HL-60/S4 (cell line): ENCODE measurements around the gene PCDHGB2.
"Not testable (repeated sequence)": the region's sequence is repeated elsewhere in the genome, so short reads cannot be mapped to it uniquely, and the experiment has no call there.

Source experiments
- in situ Hi-C: fragments of 300-500 bp; cut with MboI; formaldehyde crosslinking; loops from 2 replicates; pipeline ENCODE4 v1.14.3; 2022; ENCODE audit warnings: low sequenced_read_pairs

Gene PCDHGB2

DNA sequence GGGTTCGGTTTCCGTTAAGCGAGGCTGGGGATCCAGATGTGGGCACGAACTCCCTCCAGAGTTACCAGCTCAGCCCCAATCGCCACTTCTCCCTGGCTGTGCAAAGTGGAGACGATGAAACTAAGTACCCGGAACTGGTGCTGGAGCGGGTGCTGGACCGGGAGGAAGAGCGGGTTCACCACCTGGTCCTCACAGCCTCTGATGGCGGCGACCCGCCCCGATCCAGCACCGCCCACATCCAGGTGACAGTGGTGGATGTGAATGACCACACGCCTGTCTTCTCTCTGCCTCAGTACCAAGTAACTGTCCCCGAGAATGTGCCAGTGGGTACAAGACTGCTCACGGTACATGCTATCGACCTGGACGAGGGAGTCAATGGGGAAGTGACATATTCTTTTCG is 23.6 kb downstream of the PCDHGB2 start:
- in situ Hi-C loops = no loop called here

DNA sequence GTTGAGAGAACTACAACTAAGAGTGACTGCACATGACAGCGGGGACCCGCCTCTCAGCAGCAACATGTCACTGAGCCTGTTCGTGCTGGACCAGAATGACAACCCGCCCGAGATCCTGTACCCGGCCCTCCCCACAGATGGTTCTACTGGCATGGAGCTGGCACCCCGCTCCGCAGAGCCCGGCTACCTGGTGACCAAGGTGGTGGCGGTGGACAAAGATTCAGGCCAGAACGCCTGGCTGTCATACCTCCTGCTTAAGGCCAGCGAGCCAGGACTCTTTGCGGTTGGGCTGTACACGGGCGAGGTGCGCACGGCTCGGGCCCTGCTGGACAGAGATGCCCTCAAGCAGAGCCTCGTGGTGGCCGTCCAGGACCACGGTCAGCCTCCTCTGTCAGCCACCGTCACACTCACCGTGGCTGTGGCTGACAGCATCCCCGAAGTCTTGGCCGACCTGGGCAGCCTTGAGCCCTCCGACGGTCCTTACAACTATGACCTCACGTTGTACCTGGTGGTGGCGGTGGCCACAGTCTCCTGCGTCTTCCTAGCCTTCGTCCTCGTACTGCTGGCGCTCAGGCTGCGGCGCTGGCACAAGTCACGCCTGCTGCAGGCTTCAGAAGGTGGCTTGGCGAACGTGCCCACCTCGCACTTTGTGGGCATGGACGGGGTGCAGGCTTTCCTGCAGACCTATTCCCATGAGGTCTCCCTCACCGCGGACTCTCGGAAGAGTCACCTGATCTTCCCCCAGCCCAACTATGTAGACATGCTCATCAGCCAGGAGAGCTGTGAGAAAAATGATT is 24.9 kb downstream of the PCDHGB2 start:
- in situ Hi-C loops = no loop called here

DNA sequence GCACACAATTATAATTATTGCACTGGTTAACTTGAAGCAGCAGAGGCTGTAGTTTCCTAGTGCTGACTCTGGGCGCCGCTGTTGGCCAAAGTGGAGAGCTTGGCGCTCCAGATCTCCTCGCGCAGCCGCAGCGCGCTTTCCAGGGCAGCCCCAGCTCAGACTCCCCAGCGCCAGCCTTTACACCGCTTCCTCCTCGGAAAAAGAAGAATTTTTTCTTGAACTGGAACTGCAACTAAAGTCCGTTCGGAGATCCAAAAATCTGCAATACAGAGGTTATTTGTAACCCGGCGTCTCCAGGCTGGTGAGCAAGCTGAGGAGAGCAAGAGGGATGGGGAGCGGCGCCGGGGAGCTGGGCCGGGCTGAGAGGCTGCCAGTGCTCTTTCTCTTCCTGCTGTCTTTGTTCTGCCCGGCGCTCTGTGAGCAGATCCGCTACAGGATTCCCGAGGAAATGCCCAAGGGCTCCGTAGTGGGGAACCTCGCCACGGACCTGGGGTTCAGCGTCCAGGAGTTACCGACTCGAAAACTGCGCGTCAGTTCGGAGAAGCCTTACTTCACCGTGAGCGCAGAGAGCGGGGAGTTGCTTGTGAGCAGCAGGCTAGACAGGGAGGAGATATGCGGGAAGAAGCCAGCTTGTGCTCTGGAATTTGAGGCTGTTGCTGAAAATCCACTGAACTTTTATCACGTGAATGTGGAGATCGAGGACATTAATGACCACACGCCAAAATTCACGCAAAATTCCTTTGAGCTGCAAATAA is 27.9 kb downstream of the PCDHGB2 start, which contains the start of gene PCDHGB4:
Gene PCDHGB4, plus strand, starts transcription at position 142 of the 755 bp plus-strand sequence. Its CDS starts 187 bp downstream, at position 329.
- in situ Hi-C loops = not testable (repeated sequence)

DNA sequence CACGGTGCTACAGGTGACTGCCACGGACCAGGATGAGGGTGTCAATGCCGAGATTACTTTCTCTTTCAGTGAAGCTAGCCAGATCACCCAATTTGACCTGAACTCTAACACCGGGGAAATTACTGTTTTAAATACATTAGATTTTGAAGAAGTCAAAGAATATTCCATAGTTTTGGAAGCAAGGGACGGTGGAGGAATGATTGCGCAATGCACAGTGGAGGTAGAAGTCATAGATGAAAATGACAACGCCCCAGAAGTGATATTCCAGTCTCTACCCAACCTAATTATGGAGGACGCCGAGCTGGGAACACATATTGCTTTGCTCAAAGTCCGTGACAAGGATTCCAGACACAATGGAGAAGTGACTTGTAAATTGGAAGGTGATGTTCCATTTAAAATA is 28.9 kb downstream of the PCDHGB2 start:
- in situ Hi-C loops = no loop called here

DNA sequence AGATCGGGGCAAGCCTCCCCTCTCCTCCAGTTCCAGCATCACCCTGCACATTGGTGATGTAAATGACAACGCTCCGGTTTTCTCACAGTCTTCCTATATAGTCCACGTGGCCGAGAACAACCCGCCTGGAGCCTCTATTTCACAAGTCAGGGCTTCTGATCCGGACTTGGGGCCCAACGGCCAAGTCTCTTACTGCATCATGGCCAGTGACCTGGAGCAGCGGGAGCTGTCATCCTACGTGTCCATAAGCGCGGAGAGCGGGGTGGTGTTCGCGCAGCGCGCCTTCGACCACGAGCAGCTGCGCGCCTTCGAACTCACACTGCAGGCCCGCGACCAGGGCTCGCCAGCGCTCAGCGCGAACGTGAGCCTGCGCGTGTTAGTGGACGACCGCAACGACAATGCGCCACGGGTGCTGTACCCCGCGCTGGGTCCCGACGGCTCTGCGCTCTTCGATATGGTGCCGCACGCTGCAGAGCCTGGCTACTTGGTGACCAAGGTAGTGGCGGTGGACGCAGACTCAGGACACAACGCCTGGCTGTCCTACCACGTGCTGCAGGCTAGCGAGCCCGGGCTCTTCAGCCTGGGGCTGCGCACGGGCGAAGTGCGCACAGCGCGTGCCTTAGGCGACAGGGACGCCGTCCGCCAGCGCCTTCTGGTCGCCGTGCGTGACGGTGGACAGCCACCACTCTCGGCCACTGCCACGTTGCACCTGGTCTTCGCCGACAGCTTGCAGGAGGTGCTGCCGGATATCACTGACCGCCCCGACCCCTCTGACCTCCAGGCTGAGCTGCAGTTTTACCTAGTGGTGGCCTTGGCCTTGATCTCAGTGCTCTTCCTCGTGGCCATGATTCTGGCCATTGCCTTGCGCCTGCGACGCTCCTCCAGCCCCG is 29.6 kb downstream of the PCDHGB2 start:
- in situ Hi-C loops = no loop called here

DNA sequence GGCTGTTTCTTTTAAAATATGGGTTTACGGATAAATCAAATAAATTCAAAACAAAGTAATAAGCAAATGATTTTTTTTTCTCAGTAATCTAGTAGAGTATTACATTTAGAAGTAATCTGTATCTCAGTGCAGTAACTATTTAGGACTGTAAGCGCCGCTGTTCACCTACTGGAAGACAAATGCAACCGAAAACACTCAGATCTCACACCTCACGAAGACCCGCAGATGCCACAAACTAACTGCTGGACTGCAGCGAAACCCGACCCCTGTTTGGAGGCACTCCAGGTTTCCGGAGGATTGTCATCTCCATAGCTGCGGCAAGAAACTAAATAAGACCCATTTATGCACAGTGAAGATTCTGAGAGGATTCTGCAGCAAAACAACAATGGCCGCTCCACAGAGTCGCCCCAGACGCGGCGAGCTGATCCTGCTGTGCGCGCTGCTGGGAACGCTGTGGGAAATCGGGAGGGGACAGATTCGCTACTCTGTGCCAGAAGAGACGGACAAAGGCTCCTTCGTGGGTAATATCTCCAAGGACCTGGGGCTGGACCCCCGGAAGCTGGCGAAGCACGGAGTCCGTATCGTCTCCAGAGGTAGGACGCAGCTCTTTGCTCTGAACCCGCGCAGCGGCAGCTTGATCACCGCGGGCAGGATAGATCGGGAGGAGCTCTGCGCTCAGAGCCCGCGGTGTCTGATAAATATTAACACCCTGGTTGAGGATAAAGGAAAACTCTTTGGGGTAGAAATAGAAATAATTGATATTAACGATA is 32.8 kb downstream of the PCDHGB2 start, which contains the start of gene PCDHGA8:
Gene PCDHGA8, plus strand, starts transcription at position 205 of the 770 bp plus-strand sequence. Its CDS starts 181 bp downstream, at position 386.
- in situ Hi-C loops = no loop called here

DNA sequence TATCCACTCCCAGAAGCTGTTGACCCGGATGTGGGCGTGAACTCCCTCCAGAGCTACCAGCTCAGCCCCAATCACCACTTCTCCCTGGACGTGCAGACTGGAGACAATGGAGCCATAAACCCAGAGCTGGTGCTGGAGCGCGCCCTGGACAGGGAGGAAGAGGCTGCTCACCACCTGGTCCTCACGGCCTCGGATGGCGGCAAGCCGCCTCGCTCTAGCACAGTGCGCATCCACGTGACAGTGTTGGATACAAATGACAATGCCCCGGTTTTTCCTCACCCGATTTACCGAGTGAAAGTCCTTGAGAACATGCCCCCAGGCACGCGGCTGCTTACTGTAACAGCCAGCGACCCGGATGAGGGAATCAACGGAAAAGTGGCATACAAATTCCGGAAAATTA is 33.5 kb downstream of the PCDHGB2 start:
- in situ Hi-C loops = no loop called here

DNA sequence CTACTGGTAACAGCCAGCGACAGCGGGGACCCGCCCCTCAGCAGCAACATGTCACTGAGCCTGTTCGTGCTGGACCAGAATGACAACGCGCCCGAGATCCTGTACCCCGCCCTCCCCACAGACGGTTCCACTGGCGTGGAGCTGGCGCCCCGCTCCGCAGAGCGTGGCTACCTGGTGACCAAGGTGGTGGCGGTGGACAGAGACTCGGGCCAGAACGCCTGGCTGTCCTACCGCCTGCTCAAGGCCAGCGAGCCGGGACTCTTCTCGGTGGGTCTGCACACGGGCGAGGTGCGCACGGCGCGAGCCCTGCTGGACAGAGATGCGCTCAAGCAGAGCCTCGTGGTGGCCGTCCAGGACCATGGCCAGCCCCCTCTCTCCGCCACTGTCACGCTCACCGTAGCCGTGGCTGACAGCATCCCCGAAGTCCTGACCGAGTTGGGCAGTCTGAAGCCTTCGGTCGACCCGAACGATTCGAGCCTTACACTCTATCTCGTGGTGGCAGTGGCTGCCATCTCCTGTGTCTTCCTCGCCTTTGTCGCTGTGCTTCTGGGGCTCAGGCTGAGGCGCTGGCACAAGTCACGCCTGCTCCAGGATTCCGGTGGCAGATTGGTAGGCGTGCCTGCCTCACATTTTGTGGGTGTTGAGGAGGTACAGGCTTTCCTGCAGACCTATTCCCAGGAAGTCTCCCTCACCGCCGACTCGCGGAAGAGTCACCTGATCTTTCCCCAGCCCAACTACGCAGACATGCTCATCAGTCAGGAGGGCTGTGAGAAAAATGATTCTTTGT is 34.8 kb downstream of the PCDHGB2 start:
- in situ Hi-C loops = not testable (repeated sequence)

DNA sequence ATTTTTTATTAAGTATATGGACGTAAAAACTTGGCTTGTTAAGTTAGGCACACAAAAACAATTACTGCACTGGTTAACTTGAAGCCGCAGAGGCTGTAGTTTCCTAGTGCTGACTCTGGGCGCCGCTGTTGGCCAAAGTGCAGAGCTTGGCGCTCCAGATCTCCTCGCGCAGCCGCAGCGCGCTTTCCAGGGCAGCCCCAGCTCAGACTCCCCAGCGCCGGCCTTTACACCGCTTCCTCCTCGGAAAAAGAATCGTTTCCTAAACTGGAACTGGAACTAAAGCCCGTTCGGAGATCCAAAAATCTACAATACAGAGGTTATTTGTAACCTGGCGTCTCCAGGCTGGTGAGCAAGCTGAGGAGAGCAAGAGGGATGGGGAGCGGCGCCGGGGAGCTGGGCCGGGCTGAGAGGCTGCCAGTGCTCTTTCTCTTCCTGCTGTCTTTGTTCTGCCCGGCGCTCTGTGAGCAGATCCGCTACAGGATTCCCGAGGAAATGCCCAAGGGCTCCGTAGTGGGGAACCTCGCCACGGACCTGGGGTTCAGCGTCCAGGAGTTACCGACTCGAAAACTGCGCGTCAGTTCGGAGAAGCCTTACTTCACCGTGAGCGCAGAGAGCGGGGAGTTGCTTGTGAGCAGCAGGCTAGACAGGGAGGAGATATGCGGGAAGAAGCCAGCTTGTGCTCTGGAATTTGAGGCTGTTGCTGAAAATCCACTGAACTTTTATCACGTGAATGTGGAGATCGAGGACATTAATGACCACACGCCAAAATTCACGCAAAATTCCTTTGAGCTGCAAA is 38.2 kb downstream of the PCDHGB2 start, which contains the start of gene PCDHGB5:
Gene PCDHGB5, plus strand, starts transcription at position 192 of the 796 bp plus-strand sequence. Its CDS starts 181 bp downstream, at position 373.
- in situ Hi-C loops = not testable (repeated sequence)

DNA sequence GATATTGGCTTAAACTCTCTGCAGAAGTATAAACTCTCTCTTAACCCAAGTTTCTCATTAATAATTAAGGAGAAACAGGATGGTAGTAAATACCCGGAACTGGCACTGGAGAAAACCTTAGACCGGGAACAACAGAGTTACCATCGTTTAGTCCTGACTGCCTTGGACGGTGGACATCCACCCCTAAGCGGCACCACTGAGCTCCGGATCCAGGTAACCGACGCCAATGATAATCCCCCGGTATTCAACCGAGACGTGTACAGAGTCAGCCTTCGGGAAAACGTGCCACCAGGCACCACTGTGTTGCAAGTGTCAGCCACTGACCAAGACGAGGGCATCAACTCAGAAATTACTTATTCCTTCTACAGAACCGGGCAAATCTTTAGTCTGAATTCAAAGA is 38.8 kb downstream of the PCDHGB2 start:
- in situ Hi-C loops = no loop called here

DNA sequence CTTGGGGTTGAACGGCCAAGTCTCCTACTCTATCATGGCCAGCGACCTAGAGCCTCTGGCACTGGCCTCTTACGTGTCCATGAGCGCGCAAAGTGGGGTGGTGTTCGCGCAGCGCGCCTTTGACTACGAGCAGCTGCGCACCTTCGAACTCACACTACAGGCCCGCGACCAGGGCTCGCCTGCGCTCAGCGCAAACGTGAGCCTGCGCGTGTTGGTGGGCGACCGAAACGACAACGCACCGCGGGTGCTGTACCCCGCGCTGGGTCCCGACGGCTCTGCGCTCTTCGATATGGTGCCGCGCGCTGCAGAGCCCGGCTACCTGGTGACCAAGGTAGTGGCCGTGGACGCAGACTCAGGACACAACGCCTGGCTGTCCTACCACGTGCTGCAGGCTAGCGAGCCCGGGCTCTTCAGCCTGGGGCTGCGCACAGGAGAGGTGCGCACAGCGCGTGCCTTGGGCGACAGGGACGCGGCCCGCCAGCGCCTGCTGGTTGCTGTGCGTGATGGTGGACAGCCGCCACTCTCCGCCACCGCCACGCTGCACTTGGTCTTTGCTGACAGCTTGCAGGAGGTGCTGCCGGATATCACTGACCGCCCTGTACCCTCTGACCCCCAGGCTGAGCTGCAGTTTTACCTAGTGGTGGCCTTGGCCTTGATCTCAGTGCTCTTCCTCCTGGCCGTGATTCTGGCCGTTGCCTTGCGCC is 39.9 kb downstream of the PCDHGB2 start:
- in situ Hi-C loops = no loop called here

DNA sequence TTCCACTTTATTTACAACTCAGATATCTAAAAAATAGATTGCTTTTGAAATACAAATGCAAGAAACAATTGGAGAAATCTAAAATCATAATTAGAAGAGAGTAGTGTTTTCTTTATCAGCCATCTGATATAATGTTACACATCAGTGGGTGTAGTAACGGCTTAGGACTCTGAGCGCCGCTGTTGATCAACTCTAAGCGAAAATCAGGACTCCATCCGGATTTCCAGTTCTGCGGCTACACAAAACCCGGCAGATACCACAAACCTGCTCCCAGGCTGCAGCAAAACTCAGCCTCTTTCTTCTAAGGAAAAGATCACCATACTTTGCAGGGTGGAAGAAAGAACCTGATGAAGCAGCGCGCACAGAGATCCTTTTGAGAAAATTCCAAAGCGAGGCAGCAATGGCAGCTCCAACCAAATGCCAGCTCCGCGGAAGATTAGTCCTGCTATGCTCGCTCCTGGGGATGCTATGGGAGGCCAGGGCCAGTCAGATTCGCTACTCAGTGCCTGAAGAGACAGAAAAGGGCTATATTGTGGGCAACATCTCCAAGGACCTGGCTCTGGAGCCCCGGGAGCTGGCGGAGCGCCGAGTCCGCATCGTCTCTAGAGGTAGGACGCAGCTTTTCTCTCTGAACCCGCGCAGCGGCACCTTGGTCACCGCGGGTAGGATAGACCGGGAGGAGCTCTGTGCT is 42.9 kb downstream of the PCDHGB2 start, which contains the start of gene PCDHGA9:
Gene PCDHGA9, plus strand, starts transcription at position 226 of the 691 bp plus-strand sequence. Its CDS starts 175 bp downstream, at position 401.
- in situ Hi-C loops = no loop called here

DNA sequence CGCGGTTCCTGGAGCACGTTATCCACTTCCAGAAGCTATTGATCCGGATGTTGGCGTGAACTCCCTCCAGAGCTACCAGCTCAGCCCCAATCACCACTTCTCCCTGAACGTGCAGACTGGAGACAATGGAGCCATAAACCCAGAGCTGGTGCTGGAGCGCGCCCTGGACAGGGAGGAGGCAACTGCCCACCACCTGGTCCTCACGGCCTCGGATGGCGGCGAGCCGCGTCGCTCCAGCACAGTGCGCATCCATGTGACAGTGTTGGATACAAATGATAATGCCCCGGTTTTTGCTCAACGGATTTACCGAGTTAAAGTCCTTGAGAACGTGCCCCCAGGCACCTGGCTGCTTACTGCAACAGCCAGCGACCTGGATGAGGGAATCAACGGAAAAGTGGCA is 43.6 kb downstream of the PCDHGB2 start:
- in situ Hi-C loops = no loop called here

DNA sequence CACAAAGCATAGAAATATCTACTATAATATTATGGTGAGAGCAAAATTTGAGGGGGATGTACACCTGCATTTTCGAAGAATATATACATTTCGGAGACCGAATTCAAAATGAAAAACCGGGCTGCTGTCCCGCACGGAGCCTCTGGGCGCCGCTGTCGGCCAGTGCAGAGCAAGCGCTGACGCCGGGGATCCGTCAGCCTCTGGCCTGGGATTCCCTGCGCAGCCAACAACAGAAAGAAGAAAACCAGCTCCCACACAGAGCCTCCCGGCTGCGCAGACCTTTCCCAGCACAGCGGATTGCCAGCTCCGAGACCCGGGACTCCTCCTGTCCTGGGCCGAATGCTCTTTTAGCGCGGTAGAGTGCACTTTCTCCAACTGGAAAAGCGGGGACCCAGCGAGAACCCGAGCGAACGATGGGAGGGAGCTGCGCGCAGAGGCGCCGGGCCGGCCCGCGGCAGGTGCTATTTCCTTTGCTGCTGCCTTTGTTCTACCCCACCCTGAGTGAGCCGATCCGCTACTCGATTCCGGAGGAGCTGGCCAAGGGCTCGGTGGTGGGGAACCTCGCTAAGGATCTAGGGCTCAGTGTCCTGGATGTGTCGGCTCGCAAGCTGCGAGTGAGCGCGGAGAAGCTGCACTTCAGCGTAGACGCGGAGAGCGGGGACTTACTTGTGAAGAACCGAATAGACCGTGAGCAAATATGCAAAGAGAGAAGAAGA is 48.2 kb downstream of the PCDHGB2 start, which contains the start of gene PCDHGB6:
Gene PCDHGB6, plus strand, starts transcription at position 232 of the 716 bp plus-strand sequence. Its CDS starts 182 bp downstream, at position 414.
- in situ Hi-C loops = not testable (repeated sequence)

DNA sequence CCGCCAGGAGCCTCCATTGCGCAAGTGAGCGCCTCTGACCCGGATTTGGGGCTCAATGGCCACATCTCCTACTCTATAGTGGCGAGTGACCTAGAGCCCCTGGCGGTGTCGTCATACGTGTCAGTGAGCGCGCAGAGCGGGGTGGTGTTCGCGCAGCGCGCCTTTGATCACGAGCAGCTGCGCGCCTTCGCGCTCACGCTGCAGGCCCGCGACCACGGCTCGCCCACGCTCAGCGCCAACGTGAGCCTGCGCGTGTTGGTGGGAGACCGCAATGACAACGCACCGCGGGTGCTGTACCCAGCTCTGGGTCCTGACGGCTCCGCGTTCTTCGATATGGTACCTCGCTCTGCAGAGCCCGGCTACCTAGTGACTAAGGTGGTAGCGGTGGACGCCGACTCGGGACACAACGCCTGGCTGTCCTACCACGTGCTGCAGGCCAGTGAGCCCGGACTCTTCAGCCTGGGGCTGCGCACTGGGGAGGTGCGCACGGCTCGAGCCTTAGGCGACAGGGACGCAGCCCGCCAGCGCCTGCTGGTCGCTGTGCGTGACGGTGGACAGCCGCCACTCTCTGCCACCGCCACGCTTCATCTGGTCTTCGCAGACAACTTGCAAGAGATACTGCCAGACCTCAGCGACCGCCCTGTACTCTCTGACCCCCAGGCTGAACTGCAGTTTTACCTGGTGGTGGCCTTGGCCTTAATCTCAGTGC is 50.0 kb downstream of the PCDHGB2 start:
- in situ Hi-C loops = loop anchor here (10.0 kb wide), 1 partner anchor 145 kb away; no protein-coding TSS in a partner anchor
